Measurements from ENCODE around the gene GIMAP5.

The GIMAP5 gene

DNA sequence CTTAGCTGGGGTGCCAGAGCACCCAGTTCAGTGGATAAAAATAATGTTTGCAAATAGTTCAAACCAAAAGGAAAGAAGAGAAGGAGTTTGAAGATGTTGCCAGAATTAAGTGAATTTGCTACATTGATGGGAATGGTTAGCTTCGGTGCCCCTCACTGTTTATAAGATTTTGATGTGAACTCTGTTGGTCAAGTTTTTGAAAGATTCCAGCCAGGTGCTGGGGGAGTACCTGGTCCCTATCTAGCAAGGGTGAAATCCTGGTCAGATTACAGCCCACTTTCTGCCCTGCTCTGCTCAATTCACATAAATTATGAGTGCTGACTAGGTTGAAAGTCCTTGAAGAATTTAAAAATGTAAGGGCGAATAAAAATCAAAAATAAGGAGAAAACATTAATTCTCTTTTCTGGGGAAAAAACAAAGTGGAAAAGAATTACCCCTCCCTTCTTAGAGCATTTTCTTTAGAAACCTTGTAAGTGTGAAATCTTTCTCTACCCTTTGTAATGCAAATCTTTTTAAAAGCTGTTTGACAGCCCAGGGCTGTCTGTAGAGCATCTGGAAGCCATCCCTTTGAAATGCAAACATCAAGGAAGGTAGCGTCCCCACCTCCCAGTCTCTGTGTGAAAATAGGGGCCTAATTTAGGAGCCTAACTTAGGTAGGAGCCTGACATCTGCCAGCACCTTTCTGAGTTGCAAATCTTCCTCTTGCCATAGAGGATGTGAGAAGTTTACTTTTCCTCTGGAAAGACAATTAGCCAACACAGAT is 1.4 kb upstream of the GIMAP5 start:
- no peak for TF ChIP-seq CTCF (IDR thresholded peaks at IDR 0.05; ENCODE audit: low read depth, low read length)
- H3K4me3 ChIP-seq (ENCODE audit: low read depth, low read length): no peak overlapping the region

- no peak overlapping the region for H3K4me3 ChIP-seq (ENCODE audit: low read depth, low read length)
- no peak for TF ChIP-seq CTCF (IDR thresholded peaks at IDR 0.05; ENCODE audit: low read depth, low read length)
Observed at GRCh38 chr7:150736864-150737263, 354 bp upstream of the GIMAP5 start.

- TF ChIP-seq CTCF (IDR thresholded peaks at IDR 0.05; ENCODE audit: low read depth, low read length): no peak
- no peak overlapping the region for H3K4me3 ChIP-seq (ENCODE audit: low read depth, low read length)
Observed at GRCh38 chr7:150738092-150738491, 874 bp downstream of the GIMAP5 start.

DNA sequence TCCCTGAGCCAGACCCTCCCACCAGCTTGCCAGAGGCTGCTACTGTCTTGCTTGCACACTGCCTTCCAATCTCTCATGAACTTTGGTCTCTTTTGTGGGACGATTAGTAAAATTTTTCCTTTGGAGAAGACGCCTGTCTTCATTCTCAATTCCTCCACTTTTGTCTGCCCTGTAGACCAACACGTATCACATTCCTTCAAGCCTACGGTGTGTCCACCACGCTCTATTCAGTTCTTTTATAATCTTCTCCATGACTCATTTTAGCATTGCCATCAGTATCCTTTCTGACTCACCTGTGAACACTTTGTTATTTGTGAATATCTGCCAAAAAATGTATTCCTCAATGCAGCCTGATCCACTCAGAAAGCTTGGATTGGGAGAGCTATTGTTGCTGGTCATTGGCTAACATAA is 1.4 kb downstream of the GIMAP5 start:
- no peak overlapping the region for H3K4me3 ChIP-seq (ENCODE audit: low read depth, low read length)

DNA sequence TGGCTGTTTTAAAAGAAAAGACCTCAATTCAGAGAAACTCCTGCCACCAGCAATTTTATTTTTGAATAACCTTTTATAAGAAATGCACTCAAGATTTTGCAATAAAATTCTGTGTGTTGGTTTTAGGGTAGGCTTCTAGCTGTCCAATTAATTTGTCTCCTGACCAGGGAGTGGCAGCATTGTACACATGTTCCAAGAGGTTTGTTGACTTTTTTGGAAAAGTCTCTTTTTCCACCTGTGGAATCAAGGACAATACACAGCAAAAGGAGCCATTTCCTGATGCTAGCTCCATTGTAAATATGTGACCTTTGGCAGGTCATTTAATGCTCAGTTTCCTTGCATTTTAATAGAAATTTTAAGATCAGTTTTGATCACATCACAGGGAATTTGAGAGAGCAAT is 1.8 kb downstream of the GIMAP5 start:
- TF ChIP-seq CTCF (IDR thresholded peaks at IDR 0.05; ENCODE audit: low read depth, low read length): no peak
- H3K4me3 ChIP-seq (ENCODE audit: low read depth, low read length): no peak overlapping the region

More for the DNA sequence above, 1.4 kb downstream of the GIMAP5 start:
- no peak for TF ChIP-seq CTCF (IDR thresholded peaks at IDR 0.05; ENCODE audit: low read depth, low read length)

- no peak for TF ChIP-seq CTCF (IDR thresholded peaks at IDR 0.05; ENCODE audit: low read depth, low read length)
- H3K4me3 ChIP-seq (ENCODE audit: low read depth, low read length): no peak overlapping the region
Observed at GRCh38 chr7:150740053-150740452, 2.8 kb downstream of the GIMAP5 start.

DNA sequence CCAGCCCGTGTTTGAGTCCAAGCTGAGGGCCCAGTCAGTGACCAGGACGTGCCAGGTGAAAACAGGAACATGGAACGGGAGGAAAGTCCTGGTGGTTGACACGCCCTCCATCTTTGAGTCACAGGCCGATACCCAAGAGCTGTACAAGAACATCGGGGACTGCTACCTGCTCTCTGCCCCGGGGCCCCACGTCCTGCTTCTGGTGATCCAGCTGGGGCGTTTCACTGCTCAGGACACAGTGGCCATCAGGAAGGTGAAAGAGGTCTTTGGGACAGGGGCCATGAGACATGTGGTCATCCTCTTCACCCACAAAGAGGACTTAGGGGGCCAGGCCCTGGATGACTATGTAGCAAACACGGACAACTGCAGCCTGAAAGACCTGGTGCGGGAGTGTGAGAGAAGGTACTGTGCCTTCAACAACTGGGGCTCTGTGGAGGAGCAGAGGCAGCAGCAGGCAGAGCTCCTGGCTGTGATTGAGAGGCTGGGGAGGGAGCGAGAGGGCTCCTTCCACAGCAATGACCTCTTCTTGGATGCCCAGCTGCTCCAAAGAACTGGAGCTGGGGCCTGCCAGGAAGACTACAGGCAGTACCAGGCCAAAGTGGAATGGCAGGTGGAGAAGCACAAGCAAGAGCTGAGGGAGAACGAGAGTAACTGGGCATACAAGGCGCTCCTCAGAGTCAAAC is 5.2 kb downstream of the GIMAP5 start:
- TF ChIP-seq CTCF (IDR thresholded peaks at IDR 0.05; ENCODE audit: low read depth, low read length): no peak
- H3K4me3 ChIP-seq (ENCODE audit: low read depth, low read length): no peak overlapping the region

Measured in WI38 (cell line).